ENCODE measurements around the gene ANO4. TPM values are rescaled to one million over a fixed set of nuclear protein-coding genes. Genes with fewer than 3 reads are reported as not detected.

Gene ANO4
- total and polyA plus RNA-seq, 7 donors, result 0.03 to 0.11 (median 0.03) TPM; not detected in 4

DNA sequence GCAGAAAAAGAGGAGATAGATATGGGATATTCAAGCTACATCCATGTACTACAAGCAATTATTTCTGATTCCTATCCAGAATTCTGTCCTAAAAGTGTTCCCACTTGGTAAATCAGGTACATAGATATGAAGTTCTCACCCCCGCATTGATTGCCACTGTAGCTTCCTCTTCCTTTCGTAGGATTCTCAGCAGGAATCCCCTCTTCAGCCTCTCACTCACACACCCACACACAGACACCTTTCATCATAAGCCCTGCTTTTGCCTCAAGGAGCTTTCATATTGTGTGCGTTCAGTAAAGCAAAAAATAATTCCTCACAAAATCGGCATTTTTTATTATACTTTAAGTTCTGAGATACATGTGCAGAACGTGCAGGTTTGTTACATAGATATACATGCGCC is 69.8 kb downstream of the ANO4 start:
- ATAC-seq (no peak), DNase-seq (no peak)
- Histone ChIP-seq H3K27ac (no peak overlapping the region), H3K9me3 (no peaks in the 10 kb centered on the region), H3K4me1 (no peaks in the 10 kb centered on the region), H3K4me3 (no peak overlapping the region), H3K27me3 (ENCODE audit: insufficient read depth in 3 of 3, low read length in 2 of 3) (no peaks in the 10 kb centered on the region), H3K36me3 (ENCODE audit: insufficient read depth in 1 of 2, low read depth in 1 of 2) (no peaks in the 10 kb centered on the region)
- TF ChIP-seq, protein P1, sequence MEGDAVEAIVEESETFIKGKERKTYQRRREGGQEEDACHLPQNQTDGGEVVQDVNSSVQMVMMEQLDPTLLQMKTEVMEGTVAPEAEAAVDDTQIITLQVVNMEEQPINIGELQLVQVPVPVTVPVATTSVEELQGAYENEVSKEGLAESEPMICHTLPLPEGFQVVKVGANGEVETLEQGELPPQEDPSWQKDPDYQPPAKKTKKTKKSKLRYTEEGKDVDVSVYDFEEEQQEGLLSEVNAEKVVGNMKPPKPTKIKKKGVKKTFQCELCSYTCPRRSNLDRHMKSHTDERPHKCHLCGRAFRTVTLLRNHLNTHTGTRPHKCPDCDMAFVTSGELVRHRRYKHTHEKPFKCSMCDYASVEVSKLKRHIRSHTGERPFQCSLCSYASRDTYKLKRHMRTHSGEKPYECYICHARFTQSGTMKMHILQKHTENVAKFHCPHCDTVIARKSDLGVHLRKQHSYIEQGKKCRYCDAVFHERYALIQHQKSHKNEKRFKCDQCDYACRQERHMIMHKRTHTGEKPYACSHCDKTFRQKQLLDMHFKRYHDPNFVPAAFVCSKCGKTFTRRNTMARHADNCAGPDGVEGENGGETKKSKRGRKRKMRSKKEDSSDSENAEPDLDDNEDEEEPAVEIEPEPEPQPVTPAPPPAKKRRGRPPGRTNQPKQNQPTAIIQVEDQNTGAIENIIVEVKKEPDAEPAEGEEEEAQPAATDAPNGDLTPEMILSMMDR (IDR thresholded peaks at IDR 0.05), result no peak
- intact Hi-C loops (cut with DNase I), result no loop called here
- WGBS, 3 donors, result 73 to 97% (median 82%) methylated on average over 6 of the region's 6 CpGs

DNA sequence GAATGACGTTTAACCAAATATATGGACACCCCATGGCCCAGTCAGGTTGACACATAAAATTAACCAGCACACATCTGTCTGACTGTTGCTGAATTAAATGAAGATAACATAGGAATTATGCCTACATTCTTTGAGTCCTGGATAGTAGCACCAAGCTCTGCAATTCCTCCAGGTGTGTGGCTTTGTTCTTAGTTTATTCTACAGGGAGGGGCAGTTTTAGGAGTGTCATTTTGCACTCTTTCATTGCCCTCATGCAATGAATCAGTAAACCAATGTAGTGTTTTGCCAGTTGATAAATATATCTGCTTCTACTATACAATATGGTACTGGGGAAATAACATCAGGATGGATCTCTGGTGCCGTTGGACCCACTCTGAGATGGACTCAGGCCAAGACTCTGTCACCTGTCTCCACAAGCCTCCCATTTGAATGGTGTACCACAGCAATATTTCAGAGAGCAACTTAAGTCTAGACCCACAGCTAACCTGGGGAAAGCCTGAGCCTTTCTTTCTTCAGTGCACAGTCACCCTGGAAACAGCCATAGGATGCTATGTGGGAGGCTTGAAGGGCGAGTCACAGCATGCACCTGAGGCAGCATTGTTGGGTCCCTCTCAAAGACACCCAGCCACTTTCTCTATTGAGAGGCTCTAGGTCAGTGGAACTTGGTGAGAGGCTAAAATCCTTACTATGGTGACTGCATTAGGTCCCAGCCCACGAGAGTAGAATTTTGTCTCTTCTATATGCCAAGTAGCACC is 73.2 kb downstream of the ANO4 start:
- TF ChIP-seq, protein P1 (IDR thresholded peaks at IDR 0.05), result no peak
- H3K4me1 ChIP-seq, result no peaks in the 10 kb centered on the region

DNA sequence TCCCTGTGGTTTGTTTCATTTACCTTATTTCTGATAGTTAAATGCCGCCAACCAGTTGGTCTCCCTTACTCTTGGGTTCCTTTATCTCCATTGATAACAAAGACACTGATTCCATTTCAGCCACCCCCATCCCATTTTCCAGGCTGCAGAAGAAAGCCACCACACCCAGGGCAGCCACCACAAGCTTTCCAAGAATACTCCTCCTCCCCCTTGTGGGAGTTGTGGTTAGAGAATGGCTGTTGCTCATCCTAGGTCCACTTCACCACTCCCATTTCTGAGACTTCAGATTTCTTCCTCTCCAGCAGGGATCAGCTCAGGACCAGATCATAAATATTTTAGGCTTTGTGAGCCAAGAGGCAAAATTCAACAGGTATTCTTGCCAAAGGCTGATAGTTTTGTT is 73.9 kb downstream of the ANO4 start:
- TF ChIP-seq, protein P1 (IDR thresholded peaks at IDR 0.05), result no peak
- H3K9me3 ChIP-seq, result no peaks in the 10 kb centered on the region
- no peaks in the 10 kb centered on the region for H3K27me3 ChIP-seq (ENCODE audit: insufficient read depth in 3 of 3, low read length in 2 of 3)
- ATAC-seq (no peak), DNase-seq (no peak)
- no peaks in the 10 kb centered on the region for H3K4me1 ChIP-seq
- intact Hi-C loops (cut with DNase I), result no loop called here
- H3K36me3 ChIP-seq (ENCODE audit: insufficient read depth in 1 of 2, low read depth in 1 of 2), result no peaks in the 10 kb centered on the region
- no peak overlapping the region for H3K4me3 ChIP-seq
- 92 to 97% (median 96%) methylated on average over 1 of the region's 1 CpG for WGBS, 3 donors
- no peak overlapping the region for H3K27ac ChIP-seq

More for the DNA sequence above, 73.2 kb downstream of the ANO4 start:
- intact Hi-C loops (cut with DNase I), result no loop called here
- WGBS, 3 donors, result 56 to 64% (median 59%) methylated on average over 4 of the region's 4 CpGs
- no peak for ATAC-seq
- Histone ChIP-seq H3K9me3 (no peaks in the 10 kb centered on the region), H3K27me3 (ENCODE audit: insufficient read depth in 3 of 3, low read length in 2 of 3) (no peaks in the 10 kb centered on the region), H3K27ac (no peak overlapping the region), H3K4me3 (no peak overlapping the region), H3K36me3 (ENCODE audit: insufficient read depth in 1 of 2, low read depth in 1 of 2) (no peaks in the 10 kb centered on the region)
- no peak for DNase-seq

DNA sequence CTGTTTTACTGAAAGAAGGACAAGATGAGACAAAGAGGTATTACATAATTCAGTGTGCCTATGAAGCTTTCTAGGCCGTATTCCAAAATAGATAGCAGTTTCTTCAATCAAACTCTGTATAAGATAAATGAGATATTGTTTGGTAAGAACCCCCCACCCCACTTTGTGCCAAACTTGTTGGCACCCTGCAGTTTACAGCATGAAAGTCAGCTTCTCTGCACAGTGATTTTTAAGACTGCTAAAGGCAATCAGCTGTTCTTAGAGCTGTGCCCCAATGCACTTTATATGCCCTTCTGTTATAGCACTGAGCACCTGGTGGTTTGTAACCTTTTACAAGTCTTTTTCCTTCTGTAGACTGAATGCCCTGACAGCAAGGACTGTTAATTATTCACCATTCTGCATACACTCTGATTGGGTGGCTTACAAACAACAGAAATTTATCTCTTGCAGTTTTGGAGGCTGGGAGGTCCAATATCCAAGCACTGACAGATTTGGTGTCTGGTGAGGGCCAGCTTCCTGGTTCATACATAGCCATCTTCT is 76.7 kb downstream of the ANO4 start:
- Histone ChIP-seq H3K36me3 (ENCODE audit: insufficient read depth in 1 of 2, low read depth in 1 of 2) (no peaks in the 10 kb centered on the region), H3K9me3 (peaks cover 6% of the 10 kb centered on the region), H3K4me3 (no peak overlapping the region), H3K4me1 (no peaks in the 10 kb centered on the region), H3K27ac (no peak overlapping the region), H3K27me3 (ENCODE audit: insufficient read depth in 3 of 3, low read length in 2 of 3) (no peaks in the 10 kb centered on the region)
- TF ChIP-seq, protein P1 (IDR thresholded peaks at IDR 0.05), result no peak
- intact Hi-C loops (cut with DNase I), result no loop called here
- WGBS, 3 donors, result 74 to 79% (median 79%) methylated on average over 1 of the region's 1 CpG
- ATAC-seq (no peak), DNase-seq (no peak)
